HG02852 (cell line): Measurements from ENCODE around the gene GTPBP1.

Experiments
- ATAC-seq: cut with Tn5 transposase; IDR thresholded peaks from one replicate; pipeline ENCODE4 v1.9.1; 2021; ENCODE audit warnings: mild to moderate bottlenecking, moderate library complexity; ENCODE audit not compliant: unreplicated experiment

The GTPBP1 gene

GRCh38 chr22:38724926-38725571 lies 19.3 kb downstream of the GTPBP1 start:
- ATAC-seq, result no peak

DNA sequence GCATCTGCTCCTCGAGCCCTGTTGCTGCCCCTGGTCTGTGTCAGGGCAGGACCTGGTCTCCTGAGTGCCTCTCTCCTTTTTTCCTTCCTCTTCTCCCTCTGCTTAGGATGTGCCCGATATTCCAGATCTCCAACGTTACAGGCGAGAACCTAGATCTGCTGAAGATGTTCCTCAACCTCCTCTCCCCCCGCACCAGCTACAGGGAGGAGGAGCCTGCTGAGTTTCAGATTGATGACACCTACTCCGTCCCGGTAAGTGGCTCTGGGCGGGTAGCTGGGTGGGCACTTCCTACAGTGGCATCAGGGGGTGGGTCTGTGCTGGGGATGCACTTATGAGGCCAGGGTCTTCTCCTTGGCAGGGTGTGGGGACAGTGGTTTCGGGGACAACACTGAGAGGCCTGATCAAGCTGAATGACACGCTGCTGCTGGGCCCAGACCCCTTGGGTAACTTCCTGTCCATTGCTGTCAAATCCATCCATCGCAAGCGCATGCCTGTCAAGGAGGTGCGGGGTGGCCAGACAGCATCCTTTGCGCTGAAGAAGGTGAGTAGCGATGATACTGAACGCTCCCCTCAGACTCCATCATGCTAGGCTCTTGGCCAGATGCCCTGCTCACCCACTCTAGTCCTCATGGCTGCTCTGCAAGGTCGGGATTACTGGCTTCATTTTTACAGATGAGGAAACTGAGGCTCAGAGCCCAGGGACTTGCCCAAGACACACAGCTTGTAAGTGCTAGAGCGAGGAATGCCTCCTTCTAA lies 20.3 kb downstream of the GTPBP1 start:
- ATAC-seq, result no peak

DNA sequence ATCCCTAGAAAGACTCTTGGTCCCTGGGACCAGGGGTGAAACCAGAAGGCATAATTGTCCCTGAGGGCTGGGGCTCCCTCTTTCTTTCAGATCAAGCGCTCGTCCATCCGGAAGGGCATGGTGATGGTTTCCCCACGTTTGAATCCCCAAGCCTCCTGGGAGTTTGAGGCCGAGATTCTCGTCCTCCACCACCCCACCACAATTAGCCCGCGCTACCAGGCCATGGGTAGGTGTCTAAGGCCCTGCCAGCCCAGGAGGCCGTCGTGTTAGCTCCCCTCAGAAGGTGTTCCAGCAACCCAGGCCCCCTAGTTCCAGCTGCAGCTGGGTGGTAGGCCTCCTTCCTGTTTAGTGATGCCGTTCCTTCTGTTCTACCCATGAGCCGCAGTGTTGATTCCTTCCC lies 21.4 kb downstream of the GTPBP1 start:
- no peak for ATAC-seq

DNA sequence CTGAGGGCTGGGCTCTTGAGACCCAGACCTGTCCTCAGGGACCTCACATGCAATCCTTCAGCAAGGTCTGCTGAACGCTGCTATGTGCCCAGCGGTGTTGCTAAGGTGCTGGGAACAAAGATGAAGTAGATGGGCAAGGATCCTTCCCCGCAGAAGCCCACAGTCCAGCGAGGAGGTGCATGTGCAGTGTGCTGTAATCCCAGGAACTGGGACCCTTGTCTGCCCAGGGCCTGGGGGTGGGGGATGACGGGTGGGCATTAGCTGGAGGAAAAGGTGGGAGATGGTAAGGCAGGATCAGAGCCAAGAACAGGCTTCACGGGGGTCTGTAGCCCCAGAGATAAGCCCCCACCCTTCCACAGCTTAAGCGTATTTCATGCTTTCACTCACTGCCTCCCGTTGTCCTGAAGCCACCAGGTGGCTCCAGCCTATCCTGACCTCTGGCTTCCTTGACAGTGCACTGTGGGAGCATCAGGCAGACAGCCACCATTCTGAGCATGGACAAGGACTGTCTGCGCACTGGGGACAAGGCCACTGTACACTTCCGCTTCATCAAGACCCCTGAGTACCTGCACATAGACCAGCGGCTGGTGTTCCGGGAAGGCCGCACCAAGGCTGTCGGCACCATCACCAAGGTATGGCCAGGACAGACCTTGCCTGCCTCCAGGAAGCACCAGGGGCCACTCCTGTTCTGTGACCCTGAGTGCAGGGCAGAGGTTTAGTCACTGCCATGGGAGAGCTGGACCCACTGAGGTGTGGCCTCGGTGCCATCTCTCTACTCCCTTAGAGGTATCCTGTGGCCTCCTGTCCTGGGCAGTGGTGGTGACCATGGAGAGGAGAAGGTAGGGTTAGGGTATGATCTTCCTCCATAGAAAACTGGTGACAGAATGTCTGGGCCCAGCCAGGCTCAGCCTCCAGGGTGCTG lies 22.0 kb downstream of the GTPBP1 start:
- no peak for ATAC-seq

- no peak for ATAC-seq
Observed at GRCh38 chr22:38728871-38729796, 23.4 kb downstream of the GTPBP1 start.

DNA sequence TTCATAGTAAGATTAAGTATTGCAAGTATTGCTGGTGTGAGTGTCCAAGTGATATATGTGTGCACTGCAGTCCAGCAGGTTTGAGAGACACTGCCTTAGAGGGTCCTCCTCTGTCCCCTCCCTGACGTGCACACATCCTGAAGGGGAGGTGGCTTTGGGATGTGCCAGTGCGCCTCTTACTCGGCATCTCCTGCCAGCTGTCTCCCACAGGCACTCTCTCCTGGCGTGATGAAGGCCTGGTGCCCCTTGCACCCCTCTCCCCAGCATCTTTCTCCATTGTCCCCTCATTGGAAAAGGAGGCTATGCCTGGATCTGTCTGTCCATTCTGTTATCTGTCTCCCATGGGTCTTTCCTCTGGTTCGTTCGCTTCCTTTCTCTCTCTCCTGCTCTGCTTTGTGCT lies 24.2 kb downstream of the GTPBP1 start:
- ATAC-seq, result no peak

GRCh38 chr22:38730411-38730871 lies 24.7 kb downstream of the GTPBP1 start:
- ATAC-seq, result no peak

DNA sequence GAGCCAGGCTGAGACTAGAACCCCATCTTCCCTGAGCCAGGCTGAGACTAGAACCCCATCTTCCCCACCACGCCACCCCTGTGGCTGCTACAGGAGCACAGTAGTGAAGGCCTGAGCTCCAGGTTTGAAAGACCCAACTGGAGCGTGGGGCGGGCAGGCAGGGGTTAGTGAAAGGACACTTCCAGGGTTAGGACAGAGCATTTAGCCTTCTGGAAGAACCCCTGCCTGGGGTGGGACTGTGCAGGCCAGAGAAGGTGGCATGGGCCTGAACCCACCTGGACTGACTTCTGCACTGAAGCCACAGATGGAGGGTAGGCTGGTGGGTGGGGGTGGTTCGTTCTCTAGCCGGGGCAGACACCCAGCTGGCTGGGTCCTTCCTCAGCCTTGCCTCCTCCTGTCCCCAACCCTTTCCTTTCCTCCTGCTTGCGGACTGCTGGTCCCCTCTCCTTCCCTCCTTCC lies 26.0 kb downstream of the GTPBP1 start:
- ATAC-seq, result no peak

DNA sequence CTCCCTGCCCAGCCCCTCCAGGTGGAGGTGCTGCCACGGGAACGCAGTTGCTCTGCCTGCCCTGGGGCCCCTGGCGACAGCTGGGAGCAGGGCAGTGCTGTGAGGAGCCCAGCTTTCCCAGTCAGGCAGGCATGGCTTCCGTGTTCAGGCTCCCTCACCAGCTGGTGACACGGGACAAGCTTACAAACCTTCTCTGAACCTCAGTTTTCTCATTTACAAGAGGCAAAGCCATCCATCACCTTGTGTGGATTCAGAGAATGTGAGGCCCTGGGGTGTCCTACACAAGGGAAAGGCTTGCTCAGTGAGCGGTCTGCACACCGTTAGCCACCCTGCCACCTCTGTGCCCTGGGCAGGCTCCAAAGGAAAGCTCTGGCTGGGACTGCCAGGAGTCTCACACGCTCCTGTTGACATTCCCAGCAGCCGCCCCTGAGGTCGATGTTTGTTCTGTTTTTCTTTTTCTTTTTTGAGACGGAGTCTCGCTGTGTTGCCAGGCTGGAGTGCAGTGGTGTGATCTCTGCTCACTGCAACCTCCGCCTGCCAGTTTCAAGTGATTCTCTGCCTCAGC lies 26.6 kb downstream of the GTPBP1 start:
- no peak for ATAC-seq

- no peak for ATAC-seq
Observed at GRCh38 chr22:38733329-38733723, 27.6 kb downstream of the GTPBP1 start.

DNA sequence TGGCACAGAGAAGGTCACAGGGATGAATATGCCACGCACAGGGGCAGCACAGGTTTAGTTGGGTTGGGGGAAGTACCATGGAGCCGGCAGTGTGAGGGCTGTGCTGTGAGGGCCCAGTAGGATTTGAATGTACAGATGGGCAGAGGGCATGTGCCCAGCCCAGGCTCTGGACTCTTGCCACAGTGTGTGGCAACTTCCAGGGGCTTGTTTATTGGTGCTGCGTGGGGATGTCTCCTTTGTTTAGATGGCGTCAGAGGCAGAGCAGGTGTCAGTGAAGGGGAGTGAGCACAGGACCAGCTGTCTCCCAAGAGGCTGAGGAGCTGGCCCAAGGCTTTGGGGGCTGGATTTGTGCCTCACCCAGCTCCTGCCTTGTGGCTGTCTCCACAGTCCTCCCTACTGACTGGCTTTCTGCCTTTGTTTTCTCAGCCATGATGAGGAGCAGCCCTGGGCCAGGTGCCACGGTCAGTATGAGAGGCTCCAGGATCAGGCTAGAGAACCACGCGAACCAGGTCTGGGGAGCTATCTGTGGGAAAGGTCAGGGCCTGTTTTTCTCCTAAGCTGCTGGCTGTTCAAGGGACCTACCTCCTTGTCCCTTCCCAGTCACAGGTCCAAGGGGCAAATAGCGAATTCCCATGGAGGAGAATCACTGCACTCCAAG lies 28.1 kb downstream of the GTPBP1 start:
- ATAC-seq, result no peak

DNA sequence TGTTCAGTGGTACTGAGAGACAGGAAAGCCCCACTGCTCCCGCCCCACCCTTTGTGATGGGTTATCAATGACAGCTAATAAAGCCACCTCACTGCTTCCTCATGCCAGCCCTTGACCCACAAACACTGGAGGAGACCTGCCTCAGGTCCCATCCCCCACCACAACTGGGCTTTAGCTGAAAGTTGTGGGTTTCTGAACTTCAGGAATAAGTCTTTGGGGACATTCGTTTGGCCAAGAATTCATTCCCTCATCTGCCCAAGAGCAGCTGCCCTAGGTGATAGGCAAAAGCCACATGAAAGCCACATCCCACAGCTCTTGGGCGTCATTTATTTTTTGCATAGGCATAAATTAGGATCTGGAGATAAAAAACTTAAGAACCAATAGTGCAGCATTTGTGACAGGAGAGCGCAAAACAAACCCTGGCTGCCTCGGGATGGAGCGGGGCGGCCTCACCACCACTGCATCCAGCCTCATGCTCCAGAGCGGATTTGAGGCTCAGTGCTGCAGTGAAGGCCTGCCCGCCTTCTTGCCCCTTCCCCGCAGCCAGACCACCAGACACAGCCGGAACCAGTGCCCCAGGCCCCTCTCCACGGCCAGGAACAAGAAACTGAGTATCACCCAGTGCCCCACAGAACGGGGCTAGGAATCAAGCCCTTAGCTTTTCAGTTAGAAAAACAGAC lies 28.8 kb downstream of the GTPBP1 start:
- no peak for ATAC-seq

- ATAC-seq, result no peak
Observed at GRCh38 chr22:38735126-38735464, 29.4 kb downstream of the GTPBP1 start.

- ATAC-seq, result no peak
Observed at GRCh38 chr22:38735465-38736256, 29.9 kb downstream of the GTPBP1 start.

GRCh38 chr22:38736257-38736570 lies 30.5 kb downstream of the GTPBP1 start:
- no peak for ATAC-seq

GRCh38 chr22:38737302-38738060 lies 31.7 kb downstream of the GTPBP1 start:
- ATAC-seq, result no peak

DNA sequence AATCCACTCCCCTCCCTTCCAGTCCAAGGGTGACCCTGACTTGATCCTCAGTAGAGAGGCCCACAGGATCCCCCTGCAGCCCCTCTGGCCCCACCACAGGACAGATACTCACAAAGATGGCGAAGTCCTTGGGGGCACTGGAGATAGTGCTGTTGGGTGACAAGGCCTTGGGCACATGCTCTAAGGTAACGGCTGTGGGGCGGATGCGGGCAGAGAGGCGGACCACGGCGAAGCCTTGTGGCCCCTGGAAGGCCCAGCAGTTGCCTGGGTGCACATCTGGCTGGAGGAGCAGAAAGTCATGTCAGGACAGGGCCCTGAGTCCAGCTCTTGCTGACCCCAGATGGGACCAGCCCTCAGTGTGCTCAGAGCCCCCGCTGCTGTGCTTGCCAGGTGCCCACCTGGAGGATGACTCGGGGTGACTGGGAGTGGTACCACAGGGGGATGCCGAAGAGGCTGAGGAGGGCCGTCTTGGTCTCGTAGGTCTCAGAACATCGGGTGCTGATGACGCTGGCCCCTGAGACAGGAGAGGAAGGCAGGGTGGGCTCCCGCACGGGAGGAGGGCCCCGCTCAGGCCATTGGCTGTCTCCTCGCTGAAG lies 32.8 kb downstream of the GTPBP1 start:
- ATAC-seq, result no peak
